Vagina (tissue), 2 donors: ENCODE results near the gene UGT2B15.

Source experiments
- CTCF ChIP-seq, 3 experiments: fragments of 450-650 bp in 2 of 3; fragments of 200-600 bp in 1 of 3; sonication (generic) in 1 of 3; IDR thresholded peaks; one replicate each; pipeline ENCODE4 v1.5.1; 2017 to 2019; ENCODE audit warnings: antibody characterized with exemption in 3 of 3, mild to moderate bottlenecking in 2 of 3, moderate library complexity in 2 of 3
- POLR2A ChIP-seq, 2 donors: fragments of 450-650 bp; IDR thresholded peaks; one replicate each; pipeline ENCODE4 v1.6.1; 2017; ENCODE audit warnings: antibody characterized with exemption in 2 of 2, mild to moderate bottlenecking in 2 of 2, moderate library complexity in 2 of 2
- POLR2AphosphoS5 ChIP-seq, 2 donors: sonication (generic); formaldehyde crosslinking; IDR thresholded peaks; one replicate each; pipeline ENCODE4 v1.9.0; 2017; ENCODE audit warnings: antibody characterized with exemption in 2 of 2, mild to moderate bottlenecking in 2 of 2, low read depth in 1 of 2; ENCODE audit not compliant: insufficient read depth in 1 of 2

GRCh38 chr4:68718447-68719074, 48.1 kb upstream of the UGT2B15 start:
- no peak for TF ChIP-seq POLR2A (IDR thresholded peaks at IDR 0.05)
- TF ChIP-seq CTCF (IDR thresholded peaks at IDR 0.05), result no peak
- no peak for TF ChIP-seq POLR2AphosphoS5 (IDR thresholded peaks at IDR 0.05; ENCODE audit: insufficient read depth in 1 of 2, low read depth in 1 of 2)
